Stimulated activated CD4-positive, alpha-beta T cell treated with anti-CD3 and anti-CD28 coated beads, Interleukin-12 subunit alpha, Interleukin-12 subunit beta, amount 100 ng/mL, for 4 hours (primary cell): ENCODE measurements around the gene SPEN.
"Not testable (repeated sequence)": the region's sequence is repeated elsewhere in the genome, so short reads cannot be mapped to it uniquely, and the experiment has no call there.

Experiments
- DNase-seq: peaks from one replicate; pipeline ENCODE4 v3.0.0-alpha.2; 2020

SPEN gene

GRCh38 chr1:15858672-15859372, 11.3 kb downstream of the SPEN start:
- DNase-seq = no peak

GRCh38 chr1:15863156-15863901, 15.8 kb downstream of the SPEN start:
- no peak for DNase-seq

- no peak for DNase-seq
Observed at GRCh38 chr1:15866721-15867201, 19.3 kb downstream of the SPEN start.

GRCh38 chr1:15867288-15867687, 19.8 kb downstream of the SPEN start:
- DNase-seq = no peak

DNA sequence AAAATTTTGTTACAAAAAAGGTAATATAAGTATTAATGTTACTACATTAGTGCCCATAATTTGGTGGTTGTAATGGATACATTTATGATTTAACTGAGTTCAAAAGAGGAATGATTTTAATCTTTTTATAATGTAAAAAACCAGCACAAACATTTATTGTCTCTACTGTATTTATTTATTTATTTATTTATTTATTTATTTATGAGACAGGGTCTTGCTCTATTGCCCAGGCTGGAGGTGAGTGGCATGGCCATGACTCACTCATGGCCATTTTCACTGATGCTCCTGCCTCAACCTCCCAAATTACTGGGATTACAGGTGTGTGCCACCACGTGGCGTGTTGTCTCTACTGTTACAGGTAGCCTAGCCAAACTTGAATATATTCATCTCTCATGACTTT, 21.9 kb downstream of the SPEN start:
- DNase-seq = no peak

- DNase-seq = no peak
Observed at GRCh38 chr1:15870421-15870820, 22.9 kb downstream of the SPEN start.

DNA sequence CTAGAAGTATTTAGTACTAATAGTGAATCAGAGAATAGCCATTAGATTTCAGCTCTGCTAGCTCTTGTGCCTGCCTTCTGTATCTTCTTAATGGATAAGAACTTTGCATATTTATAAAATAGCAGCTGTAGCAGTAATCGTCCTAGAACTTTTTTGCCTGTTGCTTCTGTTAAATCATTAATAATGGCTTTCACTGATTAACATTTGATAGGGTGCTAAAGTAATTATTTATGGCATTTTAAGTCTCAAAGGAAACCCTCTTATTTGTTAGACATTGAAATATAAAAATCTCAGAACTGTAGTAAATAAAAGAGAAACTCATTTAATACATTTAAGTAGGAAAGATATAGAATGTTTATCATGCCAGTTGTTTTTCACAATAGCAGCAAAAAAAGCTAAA, 27.0 kb downstream of the SPEN start:
- DNase-seq = no peak

GRCh38 chr1:15876357-15877055, 29.0 kb downstream of the SPEN start:
- no peak for DNase-seq

DNA sequence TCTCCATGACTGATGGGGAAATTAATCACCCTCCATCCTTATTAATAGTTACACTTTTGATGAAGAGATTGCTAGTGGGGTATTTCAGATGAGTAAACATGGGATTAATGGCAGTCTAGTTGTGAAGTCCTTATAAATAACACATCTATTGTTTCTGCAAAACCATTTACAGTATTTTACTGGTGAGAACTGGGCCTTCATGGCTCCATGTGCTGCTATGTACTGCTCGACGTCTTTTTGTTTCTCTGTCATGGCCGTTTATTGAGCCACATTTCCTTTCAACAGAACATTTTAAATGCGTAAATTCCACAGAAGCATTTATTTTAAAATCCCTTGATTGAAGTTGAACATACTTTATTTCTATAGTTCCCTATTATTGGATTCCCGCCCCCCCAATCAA, 34.5 kb downstream of the SPEN start:
- no peak for DNase-seq

GRCh38 chr1:15882665-15883064, 35.2 kb downstream of the SPEN start:
- no peak for DNase-seq

GRCh38 chr1:15883326-15883725, 35.8 kb downstream of the SPEN start:
- no peak for DNase-seq

DNA sequence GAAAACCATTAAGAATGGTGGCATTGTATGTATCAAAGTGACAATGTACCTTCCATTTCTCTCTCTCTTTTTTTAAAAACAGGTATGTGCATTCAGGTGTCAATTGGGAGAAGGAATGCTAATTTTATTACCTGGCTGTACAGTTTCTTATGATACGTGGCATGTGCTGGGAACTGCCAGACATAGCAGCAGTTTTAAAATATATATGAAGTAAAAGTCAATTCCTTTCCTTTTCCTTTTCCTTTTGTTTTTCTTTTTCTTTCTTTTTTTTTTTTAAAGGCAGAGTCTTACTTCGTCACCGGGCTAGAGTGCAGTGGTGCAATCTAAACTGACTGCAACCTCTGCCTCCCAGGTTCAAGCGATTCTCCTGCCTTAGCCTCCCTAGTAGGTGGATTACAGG, 37.0 kb downstream of the SPEN start:
- no peak for DNase-seq

- no peak for DNase-seq
Observed at GRCh38 chr1:15885269-15885668, 37.8 kb downstream of the SPEN start.

DNA sequence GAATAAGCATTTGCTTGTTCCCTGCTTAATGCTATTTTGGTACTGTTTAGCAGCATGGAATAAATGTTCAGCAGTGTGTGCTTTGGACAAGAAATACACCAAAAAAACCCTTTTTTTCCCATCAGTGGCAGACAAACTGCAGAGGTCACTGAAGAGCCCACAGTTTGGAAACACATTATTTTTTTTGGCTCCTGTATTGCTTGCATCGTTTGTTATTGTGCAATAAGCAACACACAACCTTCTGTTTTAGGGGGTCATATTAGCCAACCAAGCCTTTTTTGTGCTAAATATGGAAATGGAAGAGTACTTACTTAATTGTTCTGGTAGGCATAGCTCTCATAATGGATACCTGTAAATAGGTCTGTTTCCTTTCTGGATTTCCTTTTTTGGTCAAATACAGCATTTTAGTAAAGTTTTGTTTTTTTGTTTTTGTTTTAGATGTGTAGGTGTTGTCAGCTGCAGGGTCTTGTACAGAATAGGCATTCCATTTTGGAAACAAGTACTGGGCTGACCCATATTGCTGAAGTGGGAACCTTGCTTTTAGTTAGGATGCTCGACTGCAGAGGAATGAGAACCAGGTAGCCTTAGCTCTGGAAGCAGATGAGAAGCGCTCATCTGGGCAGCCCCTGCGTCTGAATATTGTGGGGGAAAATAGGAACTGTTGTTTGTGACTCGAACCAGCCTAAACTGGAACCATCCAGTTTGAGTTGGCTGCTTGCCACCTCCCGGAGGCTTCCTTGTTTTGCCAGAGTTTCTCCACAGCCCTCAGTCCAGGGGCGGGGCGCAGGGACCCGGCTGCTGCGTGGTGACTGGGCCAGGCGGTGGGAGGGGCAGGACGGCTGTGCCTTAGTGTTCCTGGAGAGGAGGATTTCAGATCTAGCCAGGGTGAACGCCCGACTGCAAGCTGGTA, 38.4 kb downstream of the SPEN start:
- DNase-seq = no peak

DNA sequence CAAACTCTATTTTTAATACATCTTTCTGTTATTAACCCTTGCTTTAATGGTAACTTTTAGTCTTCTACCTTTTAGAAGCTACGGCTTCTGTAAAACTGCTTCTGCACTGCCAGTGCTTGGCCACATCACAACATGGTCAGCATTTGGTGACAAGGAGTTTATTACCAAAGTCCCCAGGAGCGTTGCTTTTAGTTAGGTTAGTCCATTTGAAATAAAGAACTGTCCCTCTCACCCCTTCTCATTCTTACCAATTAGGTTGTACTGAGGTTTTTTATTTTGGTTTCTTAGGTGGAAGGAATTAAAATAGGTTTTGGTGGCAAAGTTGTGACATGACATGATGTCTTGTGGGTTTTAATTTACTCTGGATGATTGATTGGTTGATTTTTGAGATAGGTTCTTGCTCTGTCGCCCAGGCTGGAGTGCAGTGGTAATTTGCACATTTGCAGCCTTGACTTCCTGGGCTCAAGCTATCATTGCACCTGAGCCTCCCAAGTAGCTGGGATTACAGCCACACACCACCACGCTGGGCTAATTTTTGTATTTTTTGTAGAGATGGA, 39.2 kb downstream of the SPEN start:
- DNase-seq = no peak

DNA sequence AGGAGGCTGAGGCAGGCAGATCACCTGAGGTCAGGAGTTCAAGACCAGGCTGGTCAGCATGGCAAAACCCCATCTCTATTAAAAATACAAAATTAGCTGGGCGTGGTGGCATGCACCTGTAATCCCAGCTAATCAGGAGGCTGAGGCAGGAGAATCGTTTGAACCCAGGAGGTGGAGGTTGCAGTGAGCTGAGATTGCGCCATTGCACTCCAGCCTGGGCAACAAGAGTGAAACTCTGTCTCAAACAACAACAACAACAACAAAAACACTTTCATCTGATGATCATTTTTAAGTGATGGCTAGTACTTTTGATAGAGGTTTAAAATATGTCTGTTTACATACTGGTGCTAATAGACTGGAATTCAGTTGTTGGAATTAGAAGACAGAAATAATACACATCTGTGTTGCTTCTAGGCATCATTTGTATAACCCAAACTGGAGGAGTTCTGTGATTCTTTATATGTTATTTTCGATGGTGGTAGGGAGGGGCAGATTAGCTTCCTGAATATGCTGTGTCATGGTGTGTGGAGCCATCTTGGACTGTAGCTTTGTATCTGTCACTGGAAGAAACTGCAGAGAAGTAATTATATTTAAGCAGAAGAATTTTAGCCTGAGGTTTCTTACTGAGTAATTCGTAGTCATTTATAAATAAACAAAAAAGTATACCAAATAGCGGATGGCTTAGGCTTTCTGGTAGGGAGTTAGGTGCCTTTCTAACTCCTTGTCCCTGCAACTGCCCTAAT, 45.5 kb downstream of the SPEN start:
- DNase-seq = not testable (repeated sequence)

DNA sequence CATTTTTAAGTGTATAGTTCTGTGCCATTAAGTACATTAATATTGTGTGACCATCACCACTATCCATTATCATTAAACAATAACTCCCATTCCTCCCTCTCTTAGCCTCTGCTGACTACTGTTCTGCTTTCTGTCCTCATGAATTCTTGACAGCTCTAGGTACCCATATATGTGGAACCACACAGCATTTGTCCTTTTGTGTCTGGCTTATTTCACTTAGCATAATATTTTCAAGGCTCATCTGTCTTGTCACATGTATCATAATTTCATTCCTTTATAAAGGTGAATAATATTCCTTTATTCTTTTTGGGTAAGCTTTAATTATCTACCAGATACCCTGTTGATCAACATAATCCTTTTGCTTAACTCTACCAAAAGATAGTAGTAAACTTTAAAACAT, 47.7 kb downstream of the SPEN start:
- no peak for DNase-seq

- not testable (repeated sequence) for DNase-seq
Observed at GRCh38 chr1:15896841-15897610, 49.5 kb downstream of the SPEN start.

GRCh38 chr1:15899266-15899665, 51.8 kb downstream of the SPEN start:
- DNase-seq = no peak

DNA sequence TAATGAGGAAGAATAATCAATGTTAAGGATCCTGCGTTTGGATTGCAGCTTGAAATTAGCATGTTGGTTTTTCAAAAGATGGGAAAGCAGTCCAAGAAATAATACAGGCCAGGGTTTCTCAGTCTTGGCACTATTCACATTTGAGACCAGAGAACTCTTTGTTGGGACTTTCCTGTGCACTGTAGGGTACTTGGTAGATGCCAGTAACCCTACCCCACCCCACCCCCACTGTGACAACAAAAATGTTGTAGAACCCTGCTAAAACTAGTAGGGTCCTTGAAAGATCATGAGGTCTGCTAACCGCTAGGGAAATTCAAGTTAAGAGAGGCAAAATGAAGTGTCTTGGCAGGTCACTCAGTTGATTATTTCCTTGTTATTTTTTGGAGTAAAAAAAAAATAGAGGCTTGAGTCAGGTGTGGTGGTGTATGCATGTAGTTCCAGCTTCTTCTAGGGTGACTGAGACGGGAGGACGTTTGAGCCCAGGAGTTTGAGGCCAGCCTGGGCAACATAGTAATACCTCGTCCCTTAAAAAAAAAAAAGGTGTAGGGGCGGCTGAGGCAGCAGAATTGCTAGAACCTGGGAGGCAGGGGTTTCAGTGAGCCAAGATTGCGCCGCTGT, 53.3 kb downstream of the SPEN start:
- DNase-seq = no peak
